HepG2 (cell line): Measurements from ENCODE around the gene LAMB2. TPM values are rescaled to one million over a fixed set of nuclear protein-coding genes. Genes with fewer than 3 reads are reported as not detected.

Experiments used
- ETV5 ChIP-seq: IDR thresholded peaks from 2 replicates; pipeline ENCODE4 v1.6.1; 2018; ENCODE audit warnings: missing biosample characterization, missing genetic modification reagents, inconsistent platforms, borderline replicate concordance
- FOXA3 ChIP-seq: IDR thresholded peaks from 2 replicates; pipeline ENCODE4 v1.6.1; 2016; ENCODE audit warnings: missing genetic modification reagents, missing compliant biosample characterization
- FOXK2 ChIP-seq: fragments of 450-650 bp; IDR thresholded peaks from 2 replicates; pipeline ENCODE4 v1.6.1; 2016
- RARA ChIP-seq: IDR thresholded peaks from 2 replicates; pipeline ENCODE4 v1.6.1; 2016; ENCODE audit warnings: missing genetic modification reagents, missing compliant biosample characterization
- ZBTB40 ChIP-seq, 2 experiments: fragments of 450-650 bp in 1 of 2; sonication (generic) in 1 of 2; formaldehyde crosslinking in 1 of 2; IDR thresholded peaks; 2 replicates each; pipeline versions ENCODE4 v1.6.1 to v1.8.0; 2016 to 2022; ENCODE audit warnings: antibody characterized with exemption in 1 of 2, mild to moderate bottlenecking in 1 of 2, missing genetic modification reagents in 1 of 2
- ZNF333 ChIP-seq: sonication (generic); formaldehyde crosslinking; IDR thresholded peaks from 2 replicates; pipeline ENCODE4 v1.4.0; 2020; ENCODE audit warnings: mild to moderate bottlenecking, missing genetic modification reagents, borderline replicate concordance
- ZNF782 ChIP-seq: sonication (generic); formaldehyde crosslinking; IDR thresholded peaks from 2 replicates; pipeline ENCODE4 v1.4.0; 2020; ENCODE audit warnings: missing genetic modification reagents, mild to moderate bottlenecking, borderline replicate concordance
- polyA plus RNA-seq, 8 experiments: library from polyadenylated mRNA; depleted of rRNA in 3 of 8; stranded (reverse) in 7 of 8; unstranded in 1 of 8; fragments of >200 nt; fragmentation: Illumina TruSeq in 4 of 8; extraction: Trizol in 4 of 8; gene quantifications; 2 replicates each; pipeline versions ENCODE4 v1.2.1 to v1.2.3, GENCODE V29; 2011 to 2016; ENCODE audit warnings: low read depth in 4 of 8, missing spikeins in 1 of 8, mixed read lengths in 1 of 8; ENCODE audit not compliant: insufficient read depth in 1 of 8
- total RNA-seq, 5 experiments: library from RNA; depleted of rRNA; stranded (reverse); fragments of >200 nt; fragmentation: Illumina TruSeq; extraction: Trizol; gene quantifications; 2 replicates each; pipeline ENCODE4 v1.2.3, GENCODE V29; 2016; ENCODE audit warnings: low read depth in 1 of 5
- TF ChIP-seq, protein P1 (sequence below): sonication (generic); formaldehyde crosslinking; conservative IDR thresholded peaks from 2 replicates; pipeline ENCODE4 v1.4.0; 2020; ENCODE audit warnings: mild to moderate bottlenecking, missing genetic modification reagents, moderate library complexity
- TF ChIP-seq, protein P2 (sequence below): sonication (generic); formaldehyde crosslinking; IDR thresholded peaks from 2 replicates; pipeline ENCODE4 v1.4.0; 2020; ENCODE audit warnings: missing genetic modification reagents
- TF ChIP-seq, protein P3 (sequence below): sonication (generic); IDR thresholded peaks from 2 replicates; pipeline ENCODE4 v1.6.1; 2016; ENCODE audit warnings: low read depth, borderline replicate concordance

Gene LAMB2
- total and polyA plus RNA-seq, 2 of the 13 experiments (the other 11 are each of a cell fraction or from before 2014, with no cell fraction given) = 208 to 443 TPM

DNA sequence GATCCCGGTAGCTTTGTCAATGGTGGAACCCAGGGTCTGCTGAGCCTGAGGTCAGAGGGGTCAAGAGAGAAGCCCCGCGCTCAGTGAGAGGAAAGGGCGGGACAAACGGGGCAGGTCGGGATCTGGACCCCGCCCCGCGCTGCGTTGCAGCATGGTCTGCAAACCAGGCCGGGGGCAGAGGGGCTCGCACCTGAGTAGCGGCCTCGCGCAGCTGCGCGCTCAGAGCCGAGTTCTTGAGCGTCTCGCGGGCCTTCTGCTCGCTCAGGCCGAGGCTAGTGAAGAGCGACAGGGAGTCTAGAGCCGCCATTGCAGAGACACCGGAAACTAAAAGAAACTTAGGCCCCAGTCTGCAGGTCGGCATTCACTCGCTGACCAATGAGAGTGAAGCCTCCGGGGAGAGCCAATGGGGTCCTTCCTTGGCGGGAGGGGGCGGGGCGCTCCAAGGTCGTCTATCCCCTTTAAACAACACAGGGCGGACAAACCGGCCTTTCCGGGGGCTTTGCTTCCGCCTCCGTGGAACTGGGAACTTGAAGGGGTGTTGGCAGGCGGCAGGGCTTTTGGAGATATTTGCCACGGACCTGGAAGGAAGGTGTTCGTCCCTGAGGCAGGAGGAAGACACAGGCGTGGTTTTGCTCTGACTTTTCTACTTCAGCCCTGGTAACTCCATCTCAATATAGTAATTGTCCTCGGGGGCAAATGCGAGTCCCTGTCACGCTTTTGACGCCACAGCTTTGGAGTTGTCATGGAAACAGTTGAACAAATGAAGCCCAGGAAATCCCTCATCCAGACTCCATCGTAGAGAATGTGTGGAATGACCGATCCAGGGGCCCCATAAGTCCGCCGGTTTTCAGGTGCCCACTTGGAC, 28.2 kb downstream of the LAMB2 start, which contains the start of gene QARS1 (continued):
- TF ChIP-seq ZBTB40 (IDR thresholded peaks at IDR 0.05) (no peak), ZBTB40 (CRISPR knock-in tag; IDR thresholded peaks at IDR 0.05) (no peak; the same call in 1 of the 2 replicates), ZNF782 (CRISPR knock-in tag) (0 out of 2 replicates have a peak, but pooled peaks have one; percentile 60), FOXK2 (0 out of 2 replicates have a peak, but pooled peaks have one; percentile 50), ZNF333 (no peak), ETV5 (CRISPR knock-in tag) (peak; percentile 84; the same call in 1 of the 2 replicates), FOXA3 (0 out of 2 replicates have a peak, but pooled peaks have one; percentile 9), RARA (CRISPR knock-in tag) (peak; percentile 32; the same call in 1 of the 2 replicates)
- TF ChIP-seq, protein P1, sequence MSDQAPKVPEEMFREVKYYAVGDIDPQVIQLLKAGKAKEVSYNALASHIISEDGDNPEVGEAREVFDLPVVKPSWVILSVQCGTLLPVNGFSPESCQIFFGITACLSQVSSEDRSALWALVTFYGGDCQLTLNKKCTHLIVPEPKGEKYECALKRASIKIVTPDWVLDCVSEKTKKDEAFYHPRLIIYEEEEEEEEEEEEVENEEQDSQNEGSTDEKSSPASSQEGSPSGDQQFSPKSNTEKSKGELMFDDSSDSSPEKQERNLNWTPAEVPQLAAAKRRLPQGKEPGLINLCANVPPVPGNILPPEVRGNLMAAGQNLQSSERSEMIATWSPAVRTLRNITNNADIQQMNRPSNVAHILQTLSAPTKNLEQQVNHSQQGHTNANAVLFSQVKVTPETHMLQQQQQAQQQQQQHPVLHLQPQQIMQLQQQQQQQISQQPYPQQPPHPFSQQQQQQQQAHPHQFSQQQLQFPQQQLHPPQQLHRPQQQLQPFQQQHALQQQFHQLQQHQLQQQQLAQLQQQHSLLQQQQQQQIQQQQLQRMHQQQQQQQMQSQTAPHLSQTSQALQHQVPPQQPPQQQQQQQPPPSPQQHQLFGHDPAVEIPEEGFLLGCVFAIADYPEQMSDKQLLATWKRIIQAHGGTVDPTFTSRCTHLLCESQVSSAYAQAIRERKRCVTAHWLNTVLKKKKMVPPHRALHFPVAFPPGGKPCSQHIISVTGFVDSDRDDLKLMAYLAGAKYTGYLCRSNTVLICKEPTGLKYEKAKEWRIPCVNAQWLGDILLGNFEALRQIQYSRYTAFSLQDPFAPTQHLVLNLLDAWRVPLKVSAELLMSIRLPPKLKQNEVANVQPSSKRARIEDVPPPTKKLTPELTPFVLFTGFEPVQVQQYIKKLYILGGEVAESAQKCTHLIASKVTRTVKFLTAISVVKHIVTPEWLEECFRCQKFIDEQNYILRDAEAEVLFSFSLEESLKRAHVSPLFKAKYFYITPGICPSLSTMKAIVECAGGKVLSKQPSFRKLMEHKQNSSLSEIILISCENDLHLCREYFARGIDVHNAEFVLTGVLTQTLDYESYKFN (CRISPR knock-in tag) = peak; percentile 60; the same call in 1 of the 2 replicates
- TF ChIP-seq, protein P2, sequence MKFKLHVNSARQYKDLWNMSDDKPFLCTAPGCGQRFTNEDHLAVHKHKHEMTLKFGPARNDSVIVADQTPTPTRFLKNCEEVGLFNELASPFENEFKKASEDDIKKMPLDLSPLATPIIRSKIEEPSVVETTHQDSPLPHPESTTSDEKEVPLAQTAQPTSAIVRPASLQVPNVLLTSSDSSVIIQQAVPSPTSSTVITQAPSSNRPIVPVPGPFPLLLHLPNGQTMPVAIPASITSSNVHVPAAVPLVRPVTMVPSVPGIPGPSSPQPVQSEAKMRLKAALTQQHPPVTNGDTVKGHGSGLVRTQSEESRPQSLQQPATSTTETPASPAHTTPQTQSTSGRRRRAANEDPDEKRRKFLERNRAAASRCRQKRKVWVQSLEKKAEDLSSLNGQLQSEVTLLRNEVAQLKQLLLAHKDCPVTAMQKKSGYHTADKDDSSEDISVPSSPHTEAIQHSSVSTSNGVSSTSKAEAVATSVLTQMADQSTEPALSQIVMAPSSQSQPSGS (CRISPR knock-in tag) = no peak
- TF ChIP-seq, protein P3, sequence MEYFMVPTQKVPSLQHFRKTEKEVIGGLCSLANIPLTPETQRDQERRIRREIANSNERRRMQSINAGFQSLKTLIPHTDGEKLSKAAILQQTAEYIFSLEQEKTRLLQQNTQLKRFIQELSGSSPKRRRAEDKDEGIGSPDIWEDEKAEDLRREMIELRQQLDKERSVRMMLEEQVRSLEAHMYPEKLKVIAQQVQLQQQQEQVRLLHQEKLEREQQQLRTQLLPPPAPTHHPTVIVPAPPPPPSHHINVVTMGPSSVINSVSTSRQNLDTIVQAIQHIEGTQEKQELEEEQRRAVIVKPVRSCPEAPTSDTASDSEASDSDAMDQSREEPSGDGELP = 0 out of 2 replicates have a peak, but pooled peaks have one; percentile 18
